GM21737 (cell line): Measurements from ENCODE around the gene F12.

ENCODE experiments used
- ATAC-seq: cut with Tn5 transposase; IDR thresholded peaks from one replicate; pipeline ENCODE4 v1.9.1; 2021; ENCODE audit warnings: mild to moderate bottlenecking, moderate library complexity; ENCODE audit not compliant: unreplicated experiment

F12 gene

GRCh38 chr5:177357459-177358351 lies 51.7 kb downstream of the F12 start, which contains the start of gene RGS14:
TSS of gene RGS14 (plus strand) at chr5:177357924. CDS start at chr5:177358025, 101 bp downstream.
- peak; percentile 85 for ATAC-seq

GRCh38 chr5:177357146-177357458 lies 52.3 kb downstream of the F12 start:
- ATAC-seq, result peak; percentile 3

GRCh38 chr5:177356746-177357145 lies 52.6 kb downstream of the F12 start:
- no peak for ATAC-seq

GRCh38 chr5:177355868-177356168 lies 53.5 kb downstream of the F12 start:
- ATAC-seq, result no peak

GRCh38 chr5:177355162-177355867 lies 54.0 kb downstream of the F12 start:
- no peak for ATAC-seq

GRCh38 chr5:177354711-177355110 lies 54.7 kb downstream of the F12 start:
- ATAC-seq, result no peak

GRCh38 chr5:177354256-177354655 lies 55.1 kb downstream of the F12 start:
- no peak for ATAC-seq

- ATAC-seq, result no peak
These were observed 56.3 kb downstream of the F12 start for GRCh38 chr5:177353093-177353492.
